Left forelimb (tissue), 1 donor: ENCODE results near the gene SRGAP2B.
"Not testable (repeated sequence)": the region's sequence is repeated elsewhere in the genome, so short reads cannot be mapped to it uniquely, and the experiment has no call there.

ENCODE experiments used
- DNase-seq: peaks from one replicate; pipeline ENCODE4 v3.0.0-alpha.2; 2018; ENCODE audit warnings: low spot score

The SRGAP2B gene

DNA sequence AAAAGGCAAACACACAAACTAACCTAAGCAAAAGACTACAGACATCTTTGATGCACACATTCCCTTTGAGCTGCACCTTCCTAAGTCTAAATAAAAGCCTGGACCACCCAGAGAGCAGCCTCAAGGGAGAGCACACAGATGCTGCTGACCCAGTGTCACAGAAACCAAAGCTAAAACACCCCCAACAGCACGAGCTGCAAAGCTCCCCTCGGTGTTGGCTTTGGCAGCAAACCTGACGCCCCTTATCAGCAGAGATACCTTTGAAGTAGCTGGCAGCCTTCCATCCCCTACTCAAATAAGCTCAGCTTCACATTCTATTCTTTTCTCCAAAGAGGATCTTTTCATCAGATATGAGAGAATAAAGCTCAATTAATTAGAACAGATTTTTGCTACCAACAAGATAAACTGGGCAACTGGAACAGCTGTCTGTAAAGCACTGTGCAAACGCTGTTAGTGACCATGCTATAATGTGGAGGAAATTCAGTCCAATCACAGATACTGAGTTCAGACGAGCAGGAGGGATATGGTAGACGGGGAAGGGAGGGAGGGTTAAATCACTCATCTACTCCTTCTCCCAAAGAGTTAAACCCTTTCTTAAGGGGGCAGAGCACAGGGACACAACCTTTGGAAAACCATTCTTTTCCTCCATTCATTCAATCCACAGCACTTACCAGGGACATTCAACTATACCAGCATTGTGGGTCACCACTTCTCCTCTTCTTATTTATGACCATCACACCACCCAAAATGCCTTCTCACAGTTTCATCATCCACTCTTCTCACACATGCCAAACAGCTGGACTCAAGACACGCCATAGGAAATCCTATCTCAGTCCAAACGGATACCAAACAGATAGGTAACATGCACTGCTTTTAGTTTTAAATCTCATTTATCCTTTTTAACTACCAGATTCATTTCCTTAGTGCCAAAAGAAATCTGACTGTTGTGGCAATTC, 148.3 kb downstream of the SRGAP2B start:
- DNase-seq, result not testable (repeated sequence)

DNA sequence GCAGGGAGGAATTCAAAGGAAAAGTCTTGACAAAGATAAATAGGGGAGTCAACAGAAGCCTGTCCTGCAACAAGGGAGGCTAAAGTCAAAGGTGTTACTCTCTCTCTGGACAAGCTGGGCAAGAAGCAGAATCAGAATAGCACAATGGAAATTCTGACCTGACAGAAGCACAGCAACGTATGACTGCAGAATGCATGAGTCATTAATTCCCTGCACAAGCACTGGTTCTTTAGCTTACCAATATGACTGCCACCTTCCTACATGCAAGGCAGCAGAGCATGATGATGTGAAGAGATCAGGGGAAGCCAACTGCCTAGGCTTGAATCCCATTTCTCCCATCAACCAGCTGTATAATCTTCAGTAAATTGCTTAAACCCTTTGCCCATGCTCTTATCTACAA, 153.4 kb downstream of the SRGAP2B start:
- not testable (repeated sequence) for DNase-seq

- not testable (repeated sequence) for DNase-seq
Measured at GRCh38 chr1:144940054-144940453, 155.1 kb downstream of the SRGAP2B start.

DNA sequence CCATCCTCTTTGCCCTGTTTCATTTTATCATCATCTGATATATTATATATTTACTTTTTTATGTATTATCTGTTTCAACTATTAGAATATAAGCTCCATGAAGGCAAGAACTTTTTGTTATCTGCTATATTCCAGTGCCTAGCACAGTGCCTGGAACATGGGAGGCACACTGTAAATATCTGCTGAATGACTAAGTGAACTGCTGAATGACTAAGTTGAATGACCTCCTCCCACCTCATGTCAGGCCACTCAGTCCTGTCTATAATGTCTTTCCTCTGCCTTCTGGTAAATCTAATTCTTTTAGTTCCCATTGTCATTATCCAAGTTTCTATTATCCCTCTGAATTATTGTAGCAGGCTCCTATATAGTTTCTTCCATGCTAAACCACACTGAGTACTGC, 156.5 kb downstream of the SRGAP2B start:
- not testable (repeated sequence) for DNase-seq

GRCh38 chr1:144936186-144936732, 158.9 kb downstream of the SRGAP2B start:
- DNase-seq, result not testable (repeated sequence)

DNA sequence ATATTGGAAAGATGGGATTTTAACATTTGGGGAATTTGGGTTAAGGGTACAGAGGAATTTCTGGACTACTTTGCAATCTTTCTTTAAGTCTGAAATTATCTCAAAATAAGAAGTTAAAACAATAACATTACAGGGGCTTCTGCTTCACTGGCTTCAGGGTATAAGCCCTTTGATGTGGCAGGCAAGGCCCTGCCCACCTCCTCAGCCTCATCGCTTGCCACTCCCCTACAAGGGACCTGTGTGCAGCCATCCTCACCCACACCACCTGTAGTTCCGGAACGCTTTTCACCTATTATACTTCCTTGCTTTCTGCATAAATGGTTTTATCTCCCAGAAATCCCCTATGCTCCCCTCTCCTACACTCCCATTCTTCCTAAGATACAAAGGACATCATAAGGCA, 159.8 kb downstream of the SRGAP2B start:
- not testable (repeated sequence) for DNase-seq

DNA sequence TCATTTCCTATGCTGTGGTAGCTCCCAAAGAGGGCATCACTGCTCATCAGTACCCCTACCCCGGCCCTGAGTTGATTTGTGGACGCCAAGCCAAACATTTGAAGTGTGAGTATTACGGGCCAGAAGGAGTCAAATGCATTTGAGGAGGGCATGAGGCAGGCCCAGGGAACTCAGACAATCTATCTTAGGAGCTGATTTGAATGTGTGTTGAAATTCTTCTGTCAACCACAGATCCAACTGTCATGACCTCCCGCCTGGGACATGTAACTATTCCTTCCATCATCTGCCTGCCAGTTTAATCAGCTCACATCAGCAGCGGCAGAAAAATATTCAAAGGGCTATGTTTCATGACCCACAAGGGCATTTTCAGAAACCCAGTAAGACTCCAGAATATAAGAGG, 162.1 kb downstream of the SRGAP2B start:
- DNase-seq, result not testable (repeated sequence)

GRCh38 chr1:144932153-144932552, 163.0 kb downstream of the SRGAP2B start:
- peak; percentile 23 for DNase-seq

DNA sequence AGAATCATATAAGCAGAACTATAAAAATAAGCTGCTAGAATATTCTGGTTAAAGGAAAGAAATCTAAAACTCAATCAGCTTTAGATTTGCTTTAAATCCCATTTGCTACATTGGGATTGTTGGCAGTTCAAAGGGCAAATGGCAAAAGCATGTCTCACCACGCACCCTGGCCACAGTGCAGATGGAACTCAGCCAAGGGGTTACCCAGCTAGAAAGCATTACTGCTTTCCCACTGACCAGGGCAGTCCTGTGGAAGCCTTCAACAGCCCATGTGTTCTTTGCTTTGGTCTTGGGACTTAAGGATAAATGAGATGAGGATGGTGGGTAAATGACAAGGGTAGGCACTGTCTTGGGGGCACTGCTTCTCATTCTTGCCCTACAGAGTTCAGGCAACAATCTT, 163.6 kb downstream of the SRGAP2B start:
- DNase-seq, result not testable (repeated sequence)

DNA sequence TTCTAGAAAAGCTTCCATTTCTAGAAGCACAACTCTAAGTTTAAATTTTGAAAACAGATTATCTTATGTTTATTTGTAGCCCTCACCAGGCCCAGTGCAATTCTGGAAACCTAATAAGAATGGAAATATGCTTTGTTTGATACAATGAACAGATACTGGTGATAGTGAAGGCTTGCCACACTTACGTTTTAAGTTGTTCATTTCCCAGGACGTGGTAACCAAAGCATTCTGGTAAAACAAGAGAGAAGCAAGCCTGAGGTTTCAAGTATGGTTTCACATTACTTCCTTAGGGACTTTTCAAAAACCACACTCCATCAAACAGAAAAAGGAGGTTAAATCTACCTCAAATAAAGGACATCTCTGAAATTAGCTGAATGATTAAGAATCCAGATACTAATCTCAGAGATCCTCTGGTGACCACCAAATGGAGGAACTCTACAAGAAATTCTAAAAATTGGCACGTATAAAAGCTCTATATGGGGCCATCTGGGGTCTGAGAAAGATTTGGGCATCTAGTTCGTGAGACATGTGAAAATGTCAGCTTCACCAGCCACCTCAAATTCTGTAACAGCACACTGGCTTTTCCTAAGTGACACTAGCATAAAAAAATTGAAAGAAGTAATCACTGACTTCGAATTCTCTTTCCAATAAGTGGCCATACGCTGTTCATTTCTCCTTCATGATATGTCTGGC, 164.9 kb downstream of the SRGAP2B start:
- DNase-seq, result not testable (repeated sequence)

- DNase-seq, result not testable (repeated sequence)
Measured at GRCh38 chr1:144927292-144927691, 167.8 kb downstream of the SRGAP2B start.

GRCh38 chr1:144923640-144924039, 171.5 kb downstream of the SRGAP2B start:
- not testable (repeated sequence) for DNase-seq

GRCh38 chr1:144922785-144923184, 172.3 kb downstream of the SRGAP2B start:
- peak; percentile 1 for DNase-seq

- DNase-seq, result not testable (repeated sequence)
Measured at GRCh38 chr1:144919106-144919505, 176.0 kb downstream of the SRGAP2B start.

DNA sequence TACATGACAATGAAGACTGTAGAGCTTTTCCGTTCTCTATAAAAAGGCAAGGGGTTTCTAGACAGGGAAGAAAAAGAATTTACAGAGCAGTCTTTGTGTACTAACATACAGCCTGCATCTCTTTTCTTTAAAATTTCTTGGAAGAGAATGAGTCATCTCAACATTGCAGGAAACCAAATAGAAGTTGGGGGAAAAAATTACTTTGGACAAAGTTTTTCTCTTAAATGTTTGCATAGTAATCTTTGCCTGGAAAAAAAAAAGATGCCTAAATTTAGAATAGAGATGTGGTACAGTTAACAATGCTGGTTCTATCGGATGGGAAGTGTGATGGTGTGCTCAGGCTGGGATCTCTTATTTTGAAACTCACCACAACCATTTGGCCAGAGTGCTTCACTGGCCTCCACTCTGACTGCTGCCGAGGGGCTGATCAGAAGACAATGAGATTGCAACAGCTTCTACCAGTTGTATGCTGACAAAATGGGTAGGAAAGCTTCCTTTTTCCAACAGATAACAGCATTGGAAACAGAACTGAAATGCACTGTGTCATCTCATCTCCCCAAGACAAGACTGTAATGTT, 177.0 kb downstream of the SRGAP2B start:
- DNase-seq, result not testable (repeated sequence)

DNA sequence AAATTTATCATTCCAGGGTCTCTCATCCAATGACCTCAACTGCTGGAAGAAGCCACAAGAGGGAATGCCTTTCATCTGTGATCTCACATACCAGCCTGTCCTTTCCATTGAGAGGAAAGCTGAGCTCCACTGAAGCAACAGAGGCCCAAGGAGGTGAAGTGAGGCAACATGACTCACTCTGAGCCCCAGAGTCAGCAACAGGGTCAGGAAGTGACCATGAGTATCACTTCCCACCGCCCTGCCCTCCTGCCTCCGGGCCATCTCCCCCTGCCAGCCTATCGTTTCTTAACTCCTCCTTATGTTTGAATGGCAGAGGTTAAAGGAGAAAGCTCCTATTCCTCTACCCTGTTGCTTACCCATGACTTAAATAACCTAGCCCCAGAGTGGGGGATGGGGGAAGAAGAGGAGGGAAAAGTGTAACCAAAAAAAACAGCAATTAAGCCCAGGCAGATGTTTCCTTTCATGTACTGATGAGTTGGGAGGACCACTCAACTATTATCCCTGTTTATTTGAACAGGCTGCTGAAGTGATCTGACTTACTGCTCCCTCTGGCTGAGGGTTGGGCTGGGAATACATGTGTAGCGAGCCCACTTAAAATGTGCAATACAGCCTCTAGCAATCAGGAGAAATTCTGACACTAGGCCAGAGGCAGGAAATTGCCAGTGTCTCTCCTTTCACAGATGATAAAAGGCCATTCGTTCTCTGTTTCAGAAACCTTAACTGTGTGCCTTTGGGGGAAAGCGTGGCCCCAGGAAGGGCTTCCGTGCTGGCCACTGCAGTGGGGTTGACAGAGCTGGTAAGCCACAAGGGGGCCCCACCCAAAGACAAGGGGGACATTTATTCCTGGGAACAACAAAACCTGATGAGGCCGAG, 177.7 kb downstream of the SRGAP2B start:
- DNase-seq, result not testable (repeated sequence)

GRCh38 chr1:144913977-144914734, 181.0 kb downstream of the SRGAP2B start:
- DNase-seq, result not testable (repeated sequence)

GRCh38 chr1:144913458-144913857, 181.7 kb downstream of the SRGAP2B start:
- DNase-seq, result not testable (repeated sequence)

- DNase-seq, result not testable (repeated sequence)
Measured at GRCh38 chr1:144910729-144911128, 184.4 kb downstream of the SRGAP2B start.

- not testable (repeated sequence) for DNase-seq
Measured at GRCh38 chr1:144900841-144901240, 194.3 kb downstream of the SRGAP2B start.
